Hematopoietic multipotent progenitor cell treated with erythropoietin and hydrocortisone succinate and interleukin-3 and kit ligand, for 6 days (in vitro differentiated cells): ENCODE data around the gene B4GALNT2.
"Not testable (repeated sequence)": the region's sequence is repeated elsewhere in the genome, so short reads cannot be mapped to it uniquely, and the experiment has no call there.

Experiments used
- DNase-seq: peaks from one replicate; pipeline ENCODE4 v3.0.0-alpha.2; 2015

Gene B4GALNT2

GRCh38 chr17:49183801-49184200 is 51.2 kb downstream of the B4GALNT2 start:
- DNase-seq = no peak

DNA sequence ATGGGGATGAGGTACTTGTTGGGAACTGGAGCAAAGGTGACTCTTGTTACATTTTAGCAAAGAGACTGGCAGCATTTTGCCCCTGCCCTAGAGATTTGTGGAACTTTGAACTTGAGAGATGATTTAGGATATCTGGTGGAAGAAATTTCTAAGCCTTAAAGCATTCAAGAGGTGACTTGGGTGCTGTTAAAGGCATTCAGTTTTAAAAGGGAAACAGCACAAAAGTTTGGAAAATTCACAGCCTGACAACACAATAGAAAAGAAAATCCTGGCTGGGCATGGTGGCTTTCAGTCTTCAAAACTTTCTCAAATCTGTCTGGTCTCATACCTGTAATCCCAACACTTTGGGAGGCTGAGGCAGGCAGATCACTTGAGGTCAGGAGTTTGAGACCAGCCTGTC is 52.0 kb downstream of the B4GALNT2 start:
- DNase-seq = not testable (repeated sequence)

GRCh38 chr17:49185381-49185780 is 52.8 kb downstream of the B4GALNT2 start:
- DNase-seq = not testable (repeated sequence)

- DNase-seq = no peak
Observed at GRCh38 chr17:49187301-49187700, 54.7 kb downstream of the B4GALNT2 start.

- DNase-seq = peak; percentile 19
Observed at GRCh38 chr17:49190932-49191331, 58.4 kb downstream of the B4GALNT2 start.

GRCh38 chr17:49191409-49191916 is 58.9 kb downstream of the B4GALNT2 start:
- no peak for DNase-seq

- peak; percentile 95 for DNase-seq
Observed at GRCh38 chr17:49191917-49192741, 59.6 kb downstream of the B4GALNT2 start.

GRCh38 chr17:49193513-49194296 is 61.1 kb downstream of the B4GALNT2 start:
- peak; percentile 87 for DNase-seq

- no peak for DNase-seq
Observed at GRCh38 chr17:49194297-49194607, 61.7 kb downstream of the B4GALNT2 start.

- no peak for DNase-seq
Observed at GRCh38 chr17:49195751-49196150, 63.2 kb downstream of the B4GALNT2 start.

GRCh38 chr17:49196520-49196919 is 64.0 kb downstream of the B4GALNT2 start:
- no peak for DNase-seq

GRCh38 chr17:49197346-49197998 is 64.9 kb downstream of the B4GALNT2 start:
- DNase-seq = no peak

DNA sequence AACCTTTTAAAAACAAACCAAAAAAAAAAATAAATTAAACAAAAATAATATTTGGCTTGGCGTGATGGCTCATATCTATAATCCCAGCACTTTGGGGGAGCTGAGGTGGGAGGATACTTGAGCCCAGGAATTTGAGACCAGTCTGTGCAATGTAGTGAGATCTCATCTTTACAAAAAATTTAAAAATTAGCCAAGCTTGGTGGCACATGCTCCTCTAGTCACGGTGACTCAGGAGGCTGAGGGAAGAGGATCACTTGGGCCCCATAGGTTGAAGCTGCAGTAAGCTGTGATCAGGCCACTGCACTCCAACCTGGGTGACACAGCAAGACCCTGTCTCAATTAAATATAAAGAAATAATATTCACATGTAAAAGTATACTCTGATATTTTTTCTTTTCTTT is 65.6 kb downstream of the B4GALNT2 start:
- no peak for DNase-seq

- no peak for DNase-seq
Observed at GRCh38 chr17:49200423-49201083, 68.0 kb downstream of the B4GALNT2 start.

DNA sequence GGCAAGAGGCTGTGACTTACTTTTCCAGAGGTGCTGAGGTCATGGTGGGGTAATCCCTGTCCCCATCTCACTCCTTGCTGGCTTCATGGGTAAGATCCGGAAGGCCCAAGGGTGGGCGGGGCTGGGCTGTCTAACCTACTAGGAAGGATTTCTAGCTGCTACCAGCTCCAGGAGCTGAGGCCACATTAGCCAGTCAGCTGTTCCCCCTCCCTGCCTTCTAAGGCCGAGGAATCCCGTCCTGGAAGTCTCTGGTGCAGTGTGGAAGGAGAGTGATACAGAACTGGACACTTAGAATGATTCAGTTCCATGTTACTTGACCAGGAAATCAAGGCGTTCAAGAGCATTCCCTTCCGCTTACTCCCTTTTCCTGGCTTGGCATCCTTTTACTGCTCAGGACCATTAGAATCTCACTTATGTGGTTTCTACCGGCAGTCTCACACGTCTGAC is 68.9 kb downstream of the B4GALNT2 start:
- DNase-seq = no peak

DNA sequence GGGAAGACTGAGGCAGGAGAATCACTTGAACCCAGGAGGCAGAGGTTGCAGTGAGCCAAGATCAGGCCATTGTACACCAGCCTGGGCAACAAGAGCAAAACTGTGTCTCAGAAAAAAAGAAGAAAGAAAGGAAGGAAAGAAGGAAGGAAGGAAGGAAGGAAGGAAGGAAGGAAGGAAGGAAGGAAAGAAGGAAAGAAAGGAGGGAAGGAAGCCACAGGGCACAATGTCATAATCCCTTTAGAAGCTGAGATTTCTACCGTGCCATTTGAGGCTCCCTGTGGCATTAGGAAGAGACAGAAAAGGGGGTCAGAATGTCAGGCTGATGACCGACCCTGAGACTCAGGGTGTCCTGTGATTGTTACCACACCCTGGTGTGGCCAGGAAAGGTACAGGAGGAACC is 71.2 kb downstream of the B4GALNT2 start:
- DNase-seq = no peak

DNA sequence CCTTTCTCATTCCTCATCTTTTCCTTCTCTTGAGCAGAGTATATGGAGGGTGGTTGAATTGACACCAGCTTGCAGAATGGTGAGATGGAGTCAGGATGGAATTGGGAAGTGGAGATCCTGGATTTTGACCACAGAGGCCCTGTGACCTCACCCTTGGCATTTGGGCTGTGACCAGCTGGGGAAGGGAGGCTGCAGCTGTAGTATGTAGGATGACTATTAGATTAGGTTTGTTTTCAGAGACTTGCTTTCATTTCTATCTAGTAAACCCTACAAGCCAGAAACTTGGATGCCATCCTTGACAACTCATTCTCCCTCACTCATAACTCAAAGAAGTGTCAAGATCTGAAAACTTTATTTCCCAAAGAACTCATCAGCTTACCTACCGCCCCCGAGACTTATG is 71.9 kb downstream of the B4GALNT2 start:
- no peak for DNase-seq

DNA sequence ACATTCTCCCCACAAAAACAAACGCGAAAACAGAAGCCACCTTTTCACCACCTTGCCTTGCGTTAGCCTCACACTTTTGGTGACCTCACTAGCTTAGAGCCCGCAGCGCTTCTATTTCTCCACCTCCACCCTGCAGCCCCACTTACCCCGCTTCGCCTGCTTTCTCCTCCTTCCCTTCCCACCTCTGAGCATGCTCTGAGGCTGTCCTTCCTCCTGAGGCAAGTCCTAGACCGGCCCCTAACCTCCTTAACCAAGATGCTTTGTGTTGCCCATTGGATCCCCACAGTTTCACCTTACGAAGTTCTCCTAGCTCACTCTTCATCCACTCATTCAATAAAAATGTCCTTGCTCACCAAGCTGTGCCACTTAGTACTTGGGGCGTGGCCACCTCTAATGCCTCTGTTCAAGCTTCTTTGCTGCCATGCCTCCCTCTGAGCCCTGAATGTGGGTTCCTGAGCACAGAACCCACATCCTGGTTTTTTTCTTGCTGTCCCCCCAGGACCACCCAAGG is 76.5 kb downstream of the B4GALNT2 start:
- DNase-seq = no peak

GRCh38 chr17:49210158-49211029 is 77.8 kb downstream of the B4GALNT2 start, which contains the start of the genes ABI3 and GNGT2:
Gene ABI3 (plus strand): TSS chr17:49210707. CDS start chr17:49210725, 18 bp downstream.
Gene GNGT2 (minus strand): TSS chr17:49210574. CDS start chr17:49207422, 3,152 bp downstream.
- no peak for DNase-seq

DNA sequence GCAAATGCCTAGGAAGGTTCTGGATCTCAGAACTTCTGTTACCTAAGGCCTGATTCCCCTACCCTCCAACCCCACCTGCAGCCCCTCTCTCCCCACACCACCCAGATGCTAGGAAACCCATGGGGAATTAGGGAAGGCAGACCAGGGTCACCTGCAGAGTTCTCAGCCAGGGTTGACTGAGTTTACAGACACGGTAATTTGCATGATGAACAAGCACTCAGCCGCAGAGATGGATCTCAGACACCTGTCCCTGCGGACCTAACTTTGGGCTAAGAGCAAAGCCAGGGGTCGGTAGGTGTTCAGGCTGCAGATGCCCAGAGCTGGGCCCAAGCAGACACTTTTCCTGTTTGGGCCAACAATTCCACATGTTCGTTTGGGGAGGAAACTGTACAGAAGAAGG is 80.8 kb downstream of the B4GALNT2 start:
- no peak for DNase-seq

DNA sequence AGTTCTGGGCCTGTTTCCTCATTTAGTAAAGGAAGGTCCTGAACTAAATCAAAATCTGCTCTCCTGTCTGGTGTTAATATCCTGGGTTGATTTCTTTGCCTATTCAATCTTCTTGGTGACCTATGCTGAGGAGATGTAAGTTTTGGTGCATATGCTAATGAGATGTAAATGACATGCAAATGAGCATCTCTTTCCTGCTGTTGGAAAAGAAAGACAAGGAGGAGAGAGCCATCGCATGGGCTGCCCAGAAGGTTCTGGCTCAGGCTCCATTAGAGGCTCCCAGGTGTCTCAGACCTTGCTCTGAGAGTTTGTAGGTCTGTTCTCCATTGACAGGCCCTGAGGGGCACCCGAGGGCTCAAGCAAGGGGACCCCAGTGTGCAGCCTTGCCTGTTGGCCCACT is 81.3 kb downstream of the B4GALNT2 start:
- DNase-seq = no peak
